ENCODE measurements around the gene PARD3.
"Not testable (repeated sequence)": the region's sequence is repeated elsewhere in the genome, so short reads cannot be mapped to it uniquely, and the experiment has no call there.

The PARD3 gene

GRCh38 chr10:34677591-34677990, 137.5 kb downstream of the PARD3 start:
- no peak for DNase-seq

GRCh38 chr10:34677132-34677531, 138.0 kb downstream of the PARD3 start:
- no peak for DNase-seq

GRCh38 chr10:34674176-34674575, 140.9 kb downstream of the PARD3 start:
- no peak for DNase-seq

GRCh38 chr10:34670081-34670480, 145.0 kb downstream of the PARD3 start:
- DNase-seq = no peak

- no peak for DNase-seq
Observed at GRCh38 chr10:34669079-34669478, 146.0 kb downstream of the PARD3 start.

GRCh38 chr10:34667177-34667576, 147.9 kb downstream of the PARD3 start:
- no peak for DNase-seq

- DNase-seq = no peak
Observed at GRCh38 chr10:34666008-34666704, 148.9 kb downstream of the PARD3 start.

GRCh38 chr10:34664706-34665105, 150.4 kb downstream of the PARD3 start:
- DNase-seq = no peak

GRCh38 chr10:34661580-34661979, 153.5 kb downstream of the PARD3 start:
- DNase-seq = no peak

- no peak for DNase-seq
Observed at GRCh38 chr10:34658934-34659333, 156.2 kb downstream of the PARD3 start.

- no peak for DNase-seq
Observed at GRCh38 chr10:34656661-34657060, 158.4 kb downstream of the PARD3 start.

GRCh38 chr10:34655286-34656170, 159.6 kb downstream of the PARD3 start:
- DNase-seq = no peak

GRCh38 chr10:34654211-34654610, 160.9 kb downstream of the PARD3 start:
- DNase-seq = no peak

- no peak for DNase-seq
Observed at GRCh38 chr10:34653530-34653929, 161.6 kb downstream of the PARD3 start.

GRCh38 chr10:34651416-34652195, 163.5 kb downstream of the PARD3 start:
- DNase-seq = no peak

- no peak for DNase-seq
Observed at GRCh38 chr10:34650156-34650555, 164.9 kb downstream of the PARD3 start.

GRCh38 chr10:34649385-34649784, 165.7 kb downstream of the PARD3 start:
- DNase-seq = no peak

- no peak for DNase-seq
Observed at GRCh38 chr10:34648919-34649318, 166.2 kb downstream of the PARD3 start.

GRCh38 chr10:34647875-34648865, 166.9 kb downstream of the PARD3 start:
- DNase-seq = no peak

GRCh38 chr10:34647160-34647559, 167.9 kb downstream of the PARD3 start:
- no peak for DNase-seq

GRCh38 chr10:34646331-34646730, 168.8 kb downstream of the PARD3 start:
- DNase-seq = no peak

- DNase-seq = not testable (repeated sequence)
Observed at GRCh38 chr10:34644815-34645214, 170.3 kb downstream of the PARD3 start.

Data from 8988T (cell line).